NCI-H1930 (cell line): Measurements from ENCODE around the gene NPHP3.

Source experiments
- DNase-seq, 2 experiments: peaks; one replicate each; lab custom pipeline; 2025; lab: John Stamatoyannopoulos, UW

NPHP3 gene

GRCh38 chr3:132690040-132690439, 32.2 kb downstream of the NPHP3 start:
- DNase-seq = no peak

GRCh38 chr3:132682201-132682600, 40.0 kb downstream of the NPHP3 start:
- DNase-seq = peak; percentile 46 to 48

DNA sequence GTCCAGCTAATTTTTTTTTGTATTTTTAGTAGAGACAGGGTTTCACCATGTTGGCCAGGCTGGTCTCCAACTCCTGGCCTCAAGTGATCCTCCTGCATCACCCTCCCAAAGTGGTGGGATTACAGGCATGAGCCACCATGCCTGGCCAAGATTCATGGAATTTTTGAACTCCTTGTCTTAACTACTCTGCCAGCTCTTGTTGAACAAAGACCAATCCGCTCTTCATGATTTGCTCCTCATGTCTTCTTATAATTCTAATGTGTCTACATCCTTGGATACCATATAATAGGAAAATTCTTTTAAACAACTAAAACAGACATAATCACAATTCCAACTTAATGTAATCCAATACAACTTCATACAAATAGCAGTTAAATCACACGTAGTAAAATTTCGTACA, 40.8 kb downstream of the NPHP3 start:
- no peak for DNase-seq

- no peak for DNase-seq
Measured at GRCh38 chr3:132679911-132680310, 42.3 kb downstream of the NPHP3 start.

- DNase-seq = no peak
Measured at GRCh38 chr3:132675408-132675807, 46.8 kb downstream of the NPHP3 start.

- no peak for DNase-seq
Measured at GRCh38 chr3:132669256-132669777, 52.9 kb downstream of the NPHP3 start.

GRCh38 chr3:132665230-132665745, 56.9 kb downstream of the NPHP3 start:
- DNase-seq = no peak

GRCh38 chr3:132662212-132662611, 60.0 kb downstream of the NPHP3 start:
- no peak for DNase-seq

- no peak for DNase-seq
Measured at GRCh38 chr3:132661101-132661500, 61.1 kb downstream of the NPHP3 start.

DNA sequence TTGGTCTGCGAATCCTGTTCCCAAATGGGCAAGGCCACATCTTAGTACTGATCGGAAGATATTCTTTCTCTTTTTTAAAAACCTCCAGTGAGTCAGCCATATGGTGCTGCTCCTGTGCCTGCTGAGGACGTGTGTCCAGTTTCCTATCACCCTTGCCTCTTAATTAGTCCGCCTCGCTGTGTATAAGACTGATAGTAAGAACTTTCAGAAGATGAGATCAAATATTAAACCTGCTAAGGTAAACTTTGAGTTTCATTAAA, 61.5 kb downstream of the NPHP3 start:
- no peak for DNase-seq

GRCh38 chr3:132660052-132660810, 62.0 kb downstream of the NPHP3 start, which contains the start of gene UBA5:
UBA5 (plus strand) TSS chr3:132660329; CDS start chr3:132660538, 209 bp downstream.
- peak in 1 of 2 experiments; percentile 49 for DNase-seq

DNA sequence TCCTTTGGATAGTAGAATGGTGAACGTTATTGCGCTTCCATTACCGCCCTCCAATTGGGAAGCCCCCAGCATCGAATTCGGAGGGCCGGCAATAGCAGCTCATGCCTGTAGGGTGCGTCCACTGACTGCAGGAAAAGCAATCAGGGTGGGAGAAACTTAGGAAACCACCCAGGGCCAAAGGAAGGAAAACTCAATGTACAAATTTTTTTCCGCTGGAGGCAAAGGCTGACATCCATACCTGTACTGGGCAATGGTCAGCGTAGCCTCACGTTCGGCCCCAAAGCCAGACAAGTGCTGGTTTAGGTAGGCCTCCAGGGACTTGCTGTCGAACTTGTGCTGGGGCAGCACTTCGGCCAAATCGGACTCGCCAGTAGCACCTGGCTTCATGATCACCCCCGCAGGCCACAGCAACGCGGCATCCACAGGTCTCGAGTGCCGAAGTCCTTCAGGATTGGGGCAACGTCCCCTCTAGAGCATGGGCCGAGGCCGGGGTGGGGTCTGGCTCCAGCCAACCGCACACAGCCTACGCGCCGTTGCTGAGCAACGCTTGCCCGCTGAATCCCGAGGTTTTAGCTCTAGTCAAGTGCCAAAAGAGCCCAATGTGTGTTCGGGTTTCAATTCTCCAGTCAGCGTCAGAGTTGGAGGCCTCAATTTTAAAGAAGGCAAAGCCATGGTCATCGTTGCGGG, 62.7 kb downstream of the NPHP3 start, which contains the start of gene ACAD11:
Gene ACAD11, minus strand, starts transcription at position 445 of the 687 bp plus-strand sequence. Its CDS starts 58 bp downstream, at position 387.
- DNase-seq = peak; percentile 27 to 49

DNA sequence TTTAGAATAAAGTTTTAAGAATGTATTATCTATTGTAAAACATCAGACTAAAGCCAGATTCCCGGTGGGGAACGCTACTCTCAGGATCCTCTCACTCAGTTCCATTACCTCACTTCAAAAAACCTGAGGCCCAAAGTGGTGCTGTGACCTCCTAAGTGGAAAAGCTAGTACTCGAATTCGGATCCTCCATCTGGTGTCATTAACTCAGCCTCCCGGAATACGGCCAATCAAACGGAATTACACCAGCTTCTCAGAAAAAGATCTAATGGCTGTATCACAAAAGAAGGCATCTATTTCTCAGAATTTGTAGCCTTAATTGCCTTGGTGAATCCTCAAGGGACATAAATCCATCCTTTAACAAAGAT, 63.2 kb downstream of the NPHP3 start:
- DNase-seq = no peak

GRCh38 chr3:132657869-132658747, 64.1 kb downstream of the NPHP3 start:
- no peak for DNase-seq

- no peak for DNase-seq
Measured at GRCh38 chr3:132655471-132655870, 66.7 kb downstream of the NPHP3 start.

- DNase-seq = no peak
Measured at GRCh38 chr3:132654721-132655120, 67.5 kb downstream of the NPHP3 start.

DNA sequence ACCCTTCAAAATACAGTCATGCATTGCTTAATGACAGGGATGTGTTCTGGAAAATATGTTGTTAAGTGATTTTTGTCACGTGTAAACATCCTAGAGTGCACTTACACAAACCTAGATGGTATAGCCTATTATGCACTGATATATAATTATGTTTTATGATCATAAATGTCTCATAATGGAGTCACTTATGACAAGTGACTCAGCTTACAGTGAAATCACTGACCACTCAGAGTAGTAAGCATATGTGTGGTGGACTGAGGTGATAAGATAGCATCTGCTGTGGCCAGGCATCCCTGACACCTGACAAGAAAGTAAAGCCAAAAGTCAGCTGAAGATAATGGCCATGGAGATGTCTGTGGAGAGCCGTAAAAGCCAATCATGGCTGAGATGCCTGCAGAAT, 68.0 kb downstream of the NPHP3 start:
- no peak for DNase-seq

DNA sequence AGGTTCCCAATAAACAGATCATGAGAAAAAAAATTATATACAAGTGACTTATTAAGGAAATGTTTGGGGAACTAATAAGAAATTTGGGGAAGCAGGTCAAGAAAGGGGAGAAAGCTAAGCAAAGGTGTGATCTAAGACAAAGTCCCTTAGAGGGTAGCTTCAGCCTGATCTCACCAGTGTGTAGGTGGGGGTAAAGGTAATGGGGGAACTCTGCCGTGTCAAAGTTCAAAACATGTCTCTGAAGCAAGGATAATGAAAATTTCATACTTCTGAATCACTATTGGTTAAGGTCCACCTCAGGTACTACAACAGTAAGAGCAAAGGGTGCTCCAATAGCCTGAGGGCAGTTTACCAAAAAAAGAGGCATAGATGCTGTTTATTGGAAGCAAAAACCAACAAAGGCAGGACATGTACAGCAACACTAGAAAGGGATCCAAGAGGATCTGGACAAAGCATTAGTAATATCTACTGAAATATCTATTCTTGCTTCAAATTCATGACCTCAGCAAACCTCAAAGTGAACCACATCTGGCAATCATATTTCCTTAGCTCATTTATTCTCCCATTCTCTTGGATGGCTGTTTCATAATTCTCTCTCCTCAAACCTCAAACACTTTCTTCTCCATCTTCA, 69.5 kb downstream of the NPHP3 start:
- DNase-seq = no peak

DNA sequence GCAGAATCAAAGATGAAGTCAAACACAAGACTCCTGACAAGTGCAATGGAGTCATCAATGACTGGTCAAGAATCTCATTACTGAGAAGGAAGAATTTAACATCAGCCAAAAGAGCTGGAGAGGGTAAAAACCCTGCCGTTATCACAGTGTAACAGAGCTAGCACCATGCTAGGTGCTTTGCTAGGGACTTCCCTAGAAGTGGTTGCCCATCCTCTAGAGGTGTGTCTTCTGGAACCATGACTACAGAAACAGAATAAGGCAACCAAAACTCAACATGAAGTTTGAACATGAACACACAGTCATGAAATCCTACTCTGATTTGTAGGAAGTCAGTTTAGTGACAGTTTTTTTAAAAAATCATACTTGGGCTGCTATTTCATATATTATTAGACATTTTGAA, 72.1 kb downstream of the NPHP3 start:
- DNase-seq = no peak

- DNase-seq = no peak
Measured at GRCh38 chr3:132645058-132645457, 77.2 kb downstream of the NPHP3 start.

DNA sequence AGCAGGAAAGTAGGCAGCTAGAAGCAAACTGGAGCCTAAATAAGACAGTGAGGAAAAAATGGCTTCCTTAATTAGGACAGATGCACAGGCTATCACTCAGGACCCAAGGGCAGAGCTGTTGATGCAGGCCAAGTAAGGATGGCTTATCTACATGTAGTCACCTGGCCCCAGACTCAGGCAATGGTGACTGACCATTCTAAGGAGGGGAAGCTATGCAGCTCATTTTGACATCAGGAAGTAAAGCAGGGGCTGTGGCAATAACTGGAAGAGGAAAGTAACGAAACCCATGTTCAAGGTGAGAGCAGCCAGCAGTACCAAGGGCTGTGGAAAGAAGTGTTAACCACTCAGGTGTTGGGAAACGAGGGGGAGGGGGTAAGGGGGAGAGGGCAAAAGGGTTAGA, 78.8 kb downstream of the NPHP3 start:
- no peak for DNase-seq

DNA sequence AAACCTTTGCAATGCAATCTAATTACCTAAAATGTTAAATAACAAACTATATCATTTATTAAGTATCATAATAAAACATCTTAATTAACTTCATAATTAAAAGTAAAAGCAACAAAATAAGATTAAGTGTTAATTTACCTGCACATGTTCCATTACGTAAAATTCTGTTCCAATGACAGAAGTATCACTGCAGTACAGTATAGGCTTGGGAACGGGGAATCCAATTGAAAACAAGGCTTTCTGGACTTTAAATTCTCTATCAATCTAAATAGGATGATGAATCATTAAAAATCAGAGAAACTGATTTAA, 79.7 kb downstream of the NPHP3 start:
- no peak for DNase-seq
